ENCODE measurements around the gene FNDC3A.

DNA sequence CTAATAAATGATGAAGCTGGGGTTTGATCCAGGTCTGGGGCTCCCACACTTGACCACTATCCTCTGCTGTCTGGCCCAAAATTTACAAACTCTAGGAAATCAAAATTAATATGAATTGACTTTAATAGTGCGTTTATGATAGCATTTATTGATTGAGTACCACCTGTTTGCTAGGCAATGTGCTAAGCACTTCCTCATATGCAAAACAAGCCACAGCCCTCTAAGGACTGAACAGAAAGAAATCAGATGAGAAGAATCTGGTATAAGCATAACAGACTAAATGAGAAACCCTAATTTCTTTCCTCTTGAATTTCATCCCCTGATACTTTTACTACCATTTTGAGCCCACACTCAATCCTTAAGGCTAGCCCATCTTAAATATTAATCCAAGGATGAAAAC lies 237.8 kb downstream of the FNDC3A start:
- TF ChIP-seq, protein P1, sequence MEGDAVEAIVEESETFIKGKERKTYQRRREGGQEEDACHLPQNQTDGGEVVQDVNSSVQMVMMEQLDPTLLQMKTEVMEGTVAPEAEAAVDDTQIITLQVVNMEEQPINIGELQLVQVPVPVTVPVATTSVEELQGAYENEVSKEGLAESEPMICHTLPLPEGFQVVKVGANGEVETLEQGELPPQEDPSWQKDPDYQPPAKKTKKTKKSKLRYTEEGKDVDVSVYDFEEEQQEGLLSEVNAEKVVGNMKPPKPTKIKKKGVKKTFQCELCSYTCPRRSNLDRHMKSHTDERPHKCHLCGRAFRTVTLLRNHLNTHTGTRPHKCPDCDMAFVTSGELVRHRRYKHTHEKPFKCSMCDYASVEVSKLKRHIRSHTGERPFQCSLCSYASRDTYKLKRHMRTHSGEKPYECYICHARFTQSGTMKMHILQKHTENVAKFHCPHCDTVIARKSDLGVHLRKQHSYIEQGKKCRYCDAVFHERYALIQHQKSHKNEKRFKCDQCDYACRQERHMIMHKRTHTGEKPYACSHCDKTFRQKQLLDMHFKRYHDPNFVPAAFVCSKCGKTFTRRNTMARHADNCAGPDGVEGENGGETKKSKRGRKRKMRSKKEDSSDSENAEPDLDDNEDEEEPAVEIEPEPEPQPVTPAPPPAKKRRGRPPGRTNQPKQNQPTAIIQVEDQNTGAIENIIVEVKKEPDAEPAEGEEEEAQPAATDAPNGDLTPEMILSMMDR (IDR thresholded peaks at IDR 0.05), result no peak
- TF ChIP-seq YY1 (IDR thresholded peaks at IDR 0.05; ENCODE audit: low read depth), result no peak
- no peak for TF ChIP-seq EZH2phosphoT487 (IDR thresholded peaks at IDR 0.05; ENCODE audit: borderline replicate concordance, low read depth)
- no peak for TF ChIP-seq MXI1 (IDR thresholded peaks at IDR 0.05; ENCODE audit: low read depth, low read length)
- no peak for TF ChIP-seq SMC3 (IDR thresholded peaks at IDR 0.05; ENCODE audit: low read depth, low read length)
- no peak for TF ChIP-seq RCOR1 (IDR thresholded peaks at IDR 0.05; ENCODE audit: low read length)
- no peak for TF ChIP-seq RAD21 (IDR thresholded peaks at IDR 0.05; ENCODE audit: low read length)
- TF ChIP-seq, protein P2, sequence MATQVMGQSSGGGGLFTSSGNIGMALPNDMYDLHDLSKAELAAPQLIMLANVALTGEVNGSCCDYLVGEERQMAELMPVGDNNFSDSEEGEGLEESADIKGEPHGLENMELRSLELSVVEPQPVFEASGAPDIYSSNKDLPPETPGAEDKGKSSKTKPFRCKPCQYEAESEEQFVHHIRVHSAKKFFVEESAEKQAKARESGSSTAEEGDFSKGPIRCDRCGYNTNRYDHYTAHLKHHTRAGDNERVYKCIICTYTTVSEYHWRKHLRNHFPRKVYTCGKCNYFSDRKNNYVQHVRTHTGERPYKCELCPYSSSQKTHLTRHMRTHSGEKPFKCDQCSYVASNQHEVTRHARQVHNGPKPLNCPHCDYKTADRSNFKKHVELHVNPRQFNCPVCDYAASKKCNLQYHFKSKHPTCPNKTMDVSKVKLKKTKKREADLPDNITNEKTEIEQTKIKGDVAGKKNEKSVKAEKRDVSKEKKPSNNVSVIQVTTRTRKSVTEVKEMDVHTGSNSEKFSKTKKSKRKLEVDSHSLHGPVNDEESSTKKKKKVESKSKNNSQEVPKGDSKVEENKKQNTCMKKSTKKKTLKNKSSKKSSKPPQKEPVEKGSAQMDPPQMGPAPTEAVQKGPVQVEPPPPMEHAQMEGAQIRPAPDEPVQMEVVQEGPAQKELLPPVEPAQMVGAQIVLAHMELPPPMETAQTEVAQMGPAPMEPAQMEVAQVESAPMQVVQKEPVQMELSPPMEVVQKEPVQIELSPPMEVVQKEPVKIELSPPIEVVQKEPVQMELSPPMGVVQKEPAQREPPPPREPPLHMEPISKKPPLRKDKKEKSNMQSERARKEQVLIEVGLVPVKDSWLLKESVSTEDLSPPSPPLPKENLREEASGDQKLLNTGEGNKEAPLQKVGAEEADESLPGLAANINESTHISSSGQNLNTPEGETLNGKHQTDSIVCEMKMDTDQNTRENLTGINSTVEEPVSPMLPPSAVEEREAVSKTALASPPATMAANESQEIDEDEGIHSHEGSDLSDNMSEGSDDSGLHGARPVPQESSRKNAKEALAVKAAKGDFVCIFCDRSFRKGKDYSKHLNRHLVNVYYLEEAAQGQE (IDR thresholded peaks at IDR 0.05; ENCODE audit: low read depth, low read length), result no peak
- TF ChIP-seq, protein P3, sequence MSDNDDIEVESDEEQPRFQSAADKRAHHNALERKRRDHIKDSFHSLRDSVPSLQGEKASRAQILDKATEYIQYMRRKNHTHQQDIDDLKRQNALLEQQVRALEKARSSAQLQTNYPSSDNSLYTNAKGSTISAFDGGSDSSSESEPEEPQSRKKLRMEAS (IDR thresholded peaks at IDR 0.05; ENCODE audit: low read depth), result no peak
- no peak for TF ChIP-seq JUND (IDR thresholded peaks at IDR 0.05)
- no peak for TF ChIP-seq TEAD4 (IDR thresholded peaks at IDR 0.05; ENCODE audit: borderline replicate concordance, insufficient read depth)
- TF ChIP-seq POLR2AphosphoS5 (IDR thresholded peaks at IDR 0.05; ENCODE audit: low read depth, low read length), result no peak
- TF ChIP-seq, protein P4, sequence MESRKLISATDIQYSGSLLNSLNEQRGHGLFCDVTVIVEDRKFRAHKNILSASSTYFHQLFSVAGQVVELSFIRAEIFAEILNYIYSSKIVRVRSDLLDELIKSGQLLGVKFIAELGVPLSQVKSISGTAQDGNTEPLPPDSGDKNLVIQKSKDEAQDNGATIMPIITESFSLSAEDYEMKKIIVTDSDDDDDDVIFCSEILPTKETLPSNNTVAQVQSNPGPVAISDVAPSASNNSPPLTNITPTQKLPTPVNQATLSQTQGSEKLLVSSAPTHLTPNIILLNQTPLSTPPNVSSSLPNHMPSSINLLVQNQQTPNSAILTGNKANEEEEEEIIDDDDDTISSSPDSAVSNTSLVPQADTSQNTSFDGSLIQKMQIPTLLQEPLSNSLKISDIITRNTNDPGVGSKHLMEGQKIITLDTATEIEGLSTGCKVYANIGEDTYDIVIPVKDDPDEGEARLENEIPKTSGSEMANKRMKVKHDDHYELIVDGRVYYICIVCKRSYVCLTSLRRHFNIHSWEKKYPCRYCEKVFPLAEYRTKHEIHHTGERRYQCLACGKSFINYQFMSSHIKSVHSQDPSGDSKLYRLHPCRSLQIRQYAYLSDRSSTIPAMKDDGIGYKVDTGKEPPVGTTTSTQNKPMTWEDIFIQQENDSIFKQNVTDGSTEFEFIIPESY (IDR thresholded peaks at IDR 0.05; ENCODE audit: borderline replicate concordance, low read depth), result no peak

All from SK-N-SH (cell line).